Bronchial epithelial cell (primary cell): ENCODE measurements around the gene RAD51B. TPM values are rescaled to one million over a fixed set of nuclear protein-coding genes. Genes with fewer than 3 reads are reported as not detected.

Experiments used
- DNase-seq: peaks from one replicate; pipeline ENCODE4 v3.0.0-alpha.2; 2010; ENCODE audit warnings: low read depth
- FAIRE-seq: peaks from 2 replicates; lab custom pipeline; 2011; peaks lifted over from hg19 to GRCh38; lab: Jason Lieb, UNC
- H3K27me3 ChIP-seq: 2 replicates; pipeline ENCODE4 v1.5.1; 2011; ENCODE audit warnings: low read length; ENCODE audit not compliant: control insufficient read depth, insufficient read depth
- H3K36me3 ChIP-seq: 2 replicates; pipeline ENCODE4 v1.5.1; 2011; ENCODE audit warnings: low read length; ENCODE audit not compliant: control insufficient read depth, insufficient read depth
- H3K4me3 ChIP-seq: 2 replicates; pipeline ENCODE4 v1.5.1; 2011; ENCODE audit warnings: mild to moderate bottlenecking, low read depth, low read length, control low read depth
- total RNA-seq: library from RNA; depleted of rRNA; stranded (reverse); fragments of >200 nt; gene quantifications from 2 replicates; pipeline ENCODE4 v1.2.1, GENCODE V29; 2014
- TF ChIP-seq, protein P1 (sequence below): IDR thresholded peaks from 2 replicates; pipeline ENCODE4 v1.5.1; 2011; ENCODE audit warnings: mild to moderate bottlenecking, moderate library complexity, low read length, control low read depth, inconsistent platforms; ENCODE audit not compliant: insufficient read depth, severe bottlenecking

The RAD51B gene
- total RNA-seq, 1 donor from 2014 or later = 12.1 TPM

DNA sequence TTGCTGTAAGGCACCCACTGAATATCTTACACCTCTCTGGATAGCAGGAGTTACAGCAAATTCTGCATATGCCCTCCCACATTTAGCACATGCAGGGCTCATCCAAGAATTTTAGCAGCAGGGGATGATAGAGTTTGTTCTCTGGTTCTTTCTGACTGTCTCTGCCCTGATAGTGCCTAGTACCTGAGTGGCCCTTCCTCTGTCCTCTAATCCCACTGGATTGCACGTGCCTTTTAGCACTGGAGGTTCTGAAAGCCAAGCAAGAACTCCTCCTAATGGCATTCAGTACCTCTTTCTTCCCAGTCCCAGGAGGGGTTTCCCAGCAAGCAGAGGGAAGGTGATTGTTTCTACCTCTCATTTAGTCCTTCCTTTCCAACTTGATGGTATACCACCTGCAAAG lies 566.9 kb downstream of the RAD51B start:
- FAIRE-seq = no peak
- no peak for DNase-seq

DNA sequence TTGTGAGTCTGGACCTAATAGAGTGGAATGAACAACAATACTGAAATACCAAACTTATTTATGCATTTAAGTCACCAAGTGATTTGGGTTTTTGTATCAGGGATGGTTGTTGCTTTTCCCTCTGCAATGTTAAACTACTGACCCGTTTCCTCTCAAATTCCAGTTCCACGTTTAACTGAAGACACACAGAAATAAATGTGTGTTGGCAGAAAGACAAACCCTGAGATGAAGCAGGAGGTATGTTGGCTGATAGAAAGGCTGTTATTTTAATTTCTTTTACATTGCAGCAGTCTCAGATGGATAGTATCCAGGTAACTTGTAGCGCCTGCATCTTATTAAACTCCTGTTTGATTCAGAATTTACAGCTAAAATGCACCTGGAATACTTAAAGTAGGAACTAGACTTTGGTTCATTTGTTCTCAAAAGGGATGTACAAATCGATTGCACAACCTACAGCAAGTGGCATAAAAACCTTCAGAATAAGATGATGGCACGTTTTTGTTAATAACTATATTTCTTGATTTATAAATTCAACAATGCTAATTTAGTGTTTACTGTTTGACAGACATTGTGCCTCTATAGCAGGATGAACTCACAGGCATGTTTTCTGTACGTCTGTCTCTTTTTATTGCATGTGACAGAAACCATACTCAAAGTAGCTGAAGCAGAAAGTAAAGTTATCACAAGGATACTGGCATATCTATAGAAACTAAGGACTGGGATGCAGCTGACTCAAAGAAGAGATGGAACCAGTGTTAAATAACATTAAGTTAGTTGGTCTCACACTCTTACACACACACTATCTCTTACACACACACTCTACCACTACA lies 567.6 kb downstream of the RAD51B start:
- no peak for DNase-seq
- no peaks in the 10 kb centered on the region for H3K27me3 ChIP-seq
- no peak for FAIRE-seq
- H3K4me3 ChIP-seq = no peak overlapping the region
- H3K36me3 ChIP-seq = no peaks in the 10 kb centered on the region
- TF ChIP-seq, protein P1, sequence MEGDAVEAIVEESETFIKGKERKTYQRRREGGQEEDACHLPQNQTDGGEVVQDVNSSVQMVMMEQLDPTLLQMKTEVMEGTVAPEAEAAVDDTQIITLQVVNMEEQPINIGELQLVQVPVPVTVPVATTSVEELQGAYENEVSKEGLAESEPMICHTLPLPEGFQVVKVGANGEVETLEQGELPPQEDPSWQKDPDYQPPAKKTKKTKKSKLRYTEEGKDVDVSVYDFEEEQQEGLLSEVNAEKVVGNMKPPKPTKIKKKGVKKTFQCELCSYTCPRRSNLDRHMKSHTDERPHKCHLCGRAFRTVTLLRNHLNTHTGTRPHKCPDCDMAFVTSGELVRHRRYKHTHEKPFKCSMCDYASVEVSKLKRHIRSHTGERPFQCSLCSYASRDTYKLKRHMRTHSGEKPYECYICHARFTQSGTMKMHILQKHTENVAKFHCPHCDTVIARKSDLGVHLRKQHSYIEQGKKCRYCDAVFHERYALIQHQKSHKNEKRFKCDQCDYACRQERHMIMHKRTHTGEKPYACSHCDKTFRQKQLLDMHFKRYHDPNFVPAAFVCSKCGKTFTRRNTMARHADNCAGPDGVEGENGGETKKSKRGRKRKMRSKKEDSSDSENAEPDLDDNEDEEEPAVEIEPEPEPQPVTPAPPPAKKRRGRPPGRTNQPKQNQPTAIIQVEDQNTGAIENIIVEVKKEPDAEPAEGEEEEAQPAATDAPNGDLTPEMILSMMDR = no peak

More for the DNA sequence above, 566.9 kb downstream of the RAD51B start:
- Histone ChIP-seq H3K4me3 (no peak overlapping the region), H3K36me3 (no peaks in the 10 kb centered on the region), H3K27me3 (no peaks in the 10 kb centered on the region)
- TF ChIP-seq, protein P1 = no peak

DNA sequence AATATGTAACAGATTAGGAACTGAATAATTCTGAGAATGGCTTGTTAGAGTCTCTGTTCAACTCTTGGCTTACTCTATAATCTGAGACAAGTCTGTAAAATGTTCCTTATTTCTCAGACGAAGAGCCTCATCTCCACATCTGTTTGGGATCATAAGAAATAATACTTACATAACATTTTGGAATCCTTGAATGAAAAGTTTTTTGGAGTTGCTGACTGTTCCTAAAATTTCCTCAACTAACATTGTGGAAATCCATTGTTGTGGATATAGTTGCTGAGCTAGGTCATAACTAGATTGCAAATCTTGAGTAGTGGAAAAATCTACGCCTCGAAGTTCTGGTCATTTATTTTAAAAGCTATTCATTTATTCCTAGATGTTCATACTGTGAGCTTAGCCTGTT lies 570.4 kb downstream of the RAD51B start:
- DNase-seq = no peak
- TF ChIP-seq, protein P1 = no peak
- FAIRE-seq = no peak
- H3K27me3 ChIP-seq = no peaks in the 10 kb centered on the region
- H3K4me3 ChIP-seq = no peak overlapping the region
- H3K36me3 ChIP-seq = no peaks in the 10 kb centered on the region

DNA sequence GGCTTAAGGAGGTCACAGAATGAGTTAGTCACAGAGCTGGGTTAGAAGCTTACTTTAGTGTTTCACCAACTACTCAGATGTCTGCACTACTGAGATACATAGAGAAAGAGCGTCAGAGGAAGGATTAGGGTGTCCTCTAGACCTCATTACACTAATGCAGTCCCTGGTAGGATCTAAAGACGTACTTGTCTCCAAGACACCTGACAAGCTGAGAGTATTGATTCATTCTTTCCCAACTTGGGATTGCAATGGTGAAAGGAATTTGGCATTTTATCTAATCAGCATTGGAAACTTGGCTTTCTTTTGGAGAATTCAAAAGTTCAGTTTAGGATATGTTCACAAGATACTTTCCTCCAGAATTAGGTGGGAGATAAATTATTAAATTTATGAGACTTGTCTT lies 571.2 kb downstream of the RAD51B start:
- H3K36me3 ChIP-seq = no peaks in the 10 kb centered on the region
- FAIRE-seq (no peak), DNase-seq (no peak)
- H3K4me3 ChIP-seq = no peak overlapping the region
- H3K27me3 ChIP-seq = no peaks in the 10 kb centered on the region
- TF ChIP-seq, protein P1 = no peak

DNA sequence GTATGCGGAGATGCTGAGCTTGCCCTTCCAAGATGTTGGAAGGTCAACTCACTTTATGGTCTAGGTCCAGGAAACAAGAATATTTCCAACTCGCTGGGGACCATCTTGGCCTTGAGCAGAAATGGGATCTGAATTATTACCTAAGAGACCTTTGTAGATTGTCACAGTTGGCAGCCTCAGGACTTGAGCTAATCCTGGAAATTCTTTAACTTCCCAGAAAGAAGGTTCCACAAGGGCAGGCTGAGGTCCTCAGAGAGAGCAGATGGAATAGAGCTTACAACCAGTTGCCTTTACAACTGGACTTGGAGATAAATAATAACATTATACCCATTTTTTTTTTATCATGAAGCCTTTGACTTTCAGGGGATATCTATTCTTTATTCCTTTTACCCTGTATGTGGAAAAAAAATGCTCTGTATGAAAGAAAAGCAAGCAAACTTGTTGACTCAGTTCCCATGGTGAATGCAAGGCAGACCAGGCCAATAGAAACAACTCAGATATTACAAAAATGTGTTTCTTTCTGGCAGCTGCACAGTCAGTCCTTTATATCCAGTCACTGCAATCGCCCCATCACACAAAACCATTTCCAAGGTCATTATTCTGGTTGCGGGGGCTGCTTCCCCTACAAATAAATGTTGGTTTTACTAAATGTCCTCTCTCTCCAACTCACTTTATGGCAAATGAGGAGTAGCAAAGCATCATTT lies 571.9 kb downstream of the RAD51B start:
- no peaks in the 10 kb centered on the region for H3K36me3 ChIP-seq
- DNase-seq (no peak), FAIRE-seq (no peak)
- TF ChIP-seq, protein P1 = no peak
- H3K4me3 ChIP-seq = no peak overlapping the region
- no peaks in the 10 kb centered on the region for H3K27me3 ChIP-seq
